GM23338 (cell line): ENCODE measurements around the gene FBXW2. TPM values are rescaled to one million over a fixed set of nuclear protein-coding genes. Genes with fewer than 3 reads are reported as not detected.

Experiments
- ATAC-seq: fragments of 200-7000 bp; cut with Tn5 transposase; 3 replicates; pipeline ENCODE4 v1.9.1; 2020
- DNase-seq: peaks from one replicate; pipeline ENCODE4 v3.0.0-alpha.2; 2015; ENCODE audit warnings: low spot score
- H2AFZ ChIP-seq: fragments of 200-600 bp; sonication (generic); 2 replicates; pipeline ENCODE4 v1.8.0; 2016; ENCODE audit warnings: antibody characterized with exemption, mild to moderate bottlenecking, moderate library complexity
- H3F3A ChIP-seq: fragments of 200-600 bp; sonication (generic); replicated peaks from 2 replicates; pipeline ENCODE4 v1.8.0; 2017; ENCODE audit warnings: antibody characterized with exemption, mixed run types, low read depth
- H3K27ac ChIP-seq: fragments of 200-600 bp; sonication (generic); 2 replicates; pipeline ENCODE4 v1.6.1; 2016; ENCODE audit warnings: low read depth
- H3K27me3 ChIP-seq: fragments of 200-600 bp; sonication (generic); 2 replicates; pipeline ENCODE4 v1.8.0; 2016; ENCODE audit warnings: mild to moderate bottlenecking, mixed run types, moderate library complexity; ENCODE audit not compliant: insufficient read depth
- H3K36me3 ChIP-seq: fragments of 200-600 bp; sonication (generic); 2 replicates; pipeline ENCODE4 v1.8.0; 2016; ENCODE audit warnings: mild to moderate bottlenecking; ENCODE audit not compliant: insufficient read depth
- H3K4me1 ChIP-seq: fragments of 200-600 bp; sonication (generic); 2 replicates; pipeline ENCODE4 v1.8.0; 2016; ENCODE audit warnings: mild to moderate bottlenecking, moderate library complexity; ENCODE audit not compliant: insufficient read depth
- H3K4me2 ChIP-seq: fragments of 200-600 bp; sonication (generic); 2 replicates; pipeline ENCODE4 v1.7.1; 2017; ENCODE audit warnings: mixed run types
- H3K4me3 ChIP-seq: fragments of 200-600 bp; sonication (generic); 2 replicates; pipeline ENCODE4 v1.6.1; 2016; ENCODE audit warnings: mixed run types
- H3K79me2 ChIP-seq: fragments of 200-600 bp; sonication (generic); replicated peaks from 2 replicates; pipeline ENCODE4 v1.8.0; 2017; ENCODE audit warnings: mild to moderate bottlenecking; ENCODE audit not compliant: insufficient read depth
- H3K9me2 ChIP-seq: fragments of 200-600 bp; sonication (generic); 2 replicates; pipeline ENCODE4 v1.8.0; 2017; ENCODE audit not compliant: insufficient read depth
- H4K20me1 ChIP-seq: fragments of 200-600 bp; sonication (generic); replicated peaks from 2 replicates; pipeline ENCODE4 v1.8.0; 2017; ENCODE audit warnings: mild to moderate bottlenecking; ENCODE audit not compliant: insufficient read depth
- H3K27ac Mint-ChIP-seq: 2 replicates; pipeline ENCODE4 v1.8.0; 2020; ENCODE audit warnings: inconsistent platforms, mild to moderate bottlenecking, moderate library complexity, mixed read lengths
- H3K27me3 Mint-ChIP-seq: 3 replicates; pipeline ENCODE4 v1.8.0; 2022; ENCODE audit warnings: low read depth, mild to moderate bottlenecking, moderate library complexity, mixed read lengths, inconsistent platforms; ENCODE audit not compliant: insufficient read depth, poor library complexity
- H3K36me3 Mint-ChIP-seq: 3 replicates; pipeline ENCODE4 v1.8.0; 2021; ENCODE audit warnings: low read depth, mild to moderate bottlenecking, inconsistent platforms, moderate library complexity, mixed read lengths
- H3K4me1 Mint-ChIP-seq: 3 replicates; pipeline ENCODE4 v1.8.0; 2020; ENCODE audit warnings: mild to moderate bottlenecking, inconsistent platforms, mixed read lengths
- H3K4me3 Mint-ChIP-seq: 3 replicates; pipeline ENCODE4 v1.8.0; 2021; ENCODE audit warnings: moderate library complexity, mild to moderate bottlenecking, inconsistent platforms, mixed read lengths
- H3K9me3 Mint-ChIP-seq: 3 replicates; pipeline ENCODE4 v1.8.0; 2020; ENCODE audit warnings: moderate library complexity, mild to moderate bottlenecking, inconsistent platforms, mixed read lengths
- CREB1 ChIP-seq: fragments of 250-450 bp; sonication (Bioruptor Pico); IDR thresholded peaks from 2 replicates; pipeline ENCODE4 v1.5.0; 2020; ENCODE audit warnings: low read depth, mild to moderate bottlenecking, moderate library complexity
- CTCF ChIP-seq, 2 experiments: fragments of 200-600 bp in 1 of 2; sonication (generic) in 1 of 2; conservative IDR thresholded peaks; 2 replicates each; pipeline versions ENCODE4 v1.5.1 to v1.6.1; 2016 to 2017; ENCODE audit warnings: antibody characterized with exemption in 2 of 2, low read depth in 2 of 2, mild to moderate bottlenecking in 2 of 2, moderate library complexity in 1 of 2
- EZH2 ChIP-seq: fragments of 200-600 bp; sonication (generic); IDR thresholded peaks from one replicate; pipeline ENCODE4 v1.8.0; 2017; ENCODE audit warnings: antibody characterized with exemption, mild to moderate bottlenecking, low read depth; ENCODE audit not compliant: unreplicated experiment
- EZH2phosphoT487 ChIP-seq: fragments of 200-600 bp; sonication (generic); IDR thresholded peaks from one replicate; pipeline ENCODE4 v1.8.1; 2018; ENCODE audit warnings: antibody characterized with exemption; ENCODE audit not compliant: unreplicated experiment
- JUNB ChIP-seq: IDR thresholded peaks from one replicate; pipeline ENCODE4 v1.6.1; 2016; ENCODE audit warnings: antibody characterized with exemption; ENCODE audit not compliant: unreplicated experiment
- NANOG ChIP-seq: IDR thresholded peaks from 2 replicates; pipeline ENCODE4 v1.6.1; 2016; ENCODE audit warnings: antibody characterized with exemption, borderline replicate concordance
- POLR2AphosphoS5 ChIP-seq: IDR thresholded peaks from 2 replicates; pipeline ENCODE4 v1.6.1; 2016; ENCODE audit warnings: antibody characterized with exemption, low read depth
- STAT1 ChIP-seq: IDR thresholded peaks from one replicate; pipeline ENCODE4 v1.6.1; 2016; ENCODE audit warnings: antibody characterized with exemption; ENCODE audit not compliant: unreplicated experiment
- ZNF462 ChIP-seq: fragments of 250-450 bp; sonication (Bioruptor Pico); IDR thresholded peaks from 2 replicates; pipeline ENCODE4 v1.5.0; 2020; ENCODE audit warnings: mild to moderate bottlenecking, moderate library complexity
- polyA plus RNA-seq: library from polyadenylated mRNA; unstranded; fragments of >200 nt; fragmentation: Nextera tagmentation; extraction: Ambion mirVana; gene quantifications from 2 replicates; pipeline ENCODE4 v1.2.1, GENCODE V29; 2016
- total RNA-seq: library from RNA; depleted of rRNA; stranded (reverse); fragments of >200 nt; shearing (Covaris generic); gene quantifications from 2 replicates; pipeline ENCODE4 v1.2.3, GENCODE V29; 2014
- TF ChIP-seq, protein P1 (sequence below): IDR thresholded peaks from one replicate; pipeline ENCODE4 v1.6.1; 2018; ENCODE audit warnings: antibody characterized with exemption; ENCODE audit not compliant: unreplicated experiment
- TF ChIP-seq, protein P2 (sequence below): IDR thresholded peaks from 2 replicates; pipeline ENCODE4 v1.6.1; 2016; ENCODE audit warnings: antibody characterized with exemption

Gene FBXW2
- total and polyA plus RNA-seq, 2 experiments from 2014 or later, result 10.0 to 55.2 TPM

GRCh38 chr9:120710110-120710981 is 82.9 kb downstream of the FBXW2 start:
- H4K20me1 ChIP-seq, result peaks cover 9% of the 10 kb centered on the region
- H3K4me2 ChIP-seq, result no peak overlapping the region
- Mint-ChIP-seq H3K4me1 (peaks cover 11% of the 10 kb centered on the region; the same call in 2 of the 3 replicates), H3K4me3 (no peak overlapping the region), H3K27ac (no peak overlapping the region), H3K27me3 (peaks cover 20% of the 10 kb centered on the region), H3K36me3 (no peaks in the 10 kb centered on the region), H3K9me3 (no peaks in the 10 kb centered on the region)
- H3K27ac ChIP-seq, result no peak overlapping the region
- 0 out of 2 replicates have a peak, but pooled peaks cover 5% of the 10 kb centered on the region for H3K79me2 ChIP-seq
- TF ChIP-seq ZNF462 (no peak), NANOG (no peak), EZH2phosphoT487 (no peak), POLR2AphosphoS5 (no peak), JUNB (no peak), CREB1 (no peak), CTCF (conservative IDR thresholded peaks at IDR 0.05; ENCODE audit: low read depth in 2 of 2) (no peak), STAT1 (no peak), EZH2 (no peak)
- TF ChIP-seq, protein P1, sequence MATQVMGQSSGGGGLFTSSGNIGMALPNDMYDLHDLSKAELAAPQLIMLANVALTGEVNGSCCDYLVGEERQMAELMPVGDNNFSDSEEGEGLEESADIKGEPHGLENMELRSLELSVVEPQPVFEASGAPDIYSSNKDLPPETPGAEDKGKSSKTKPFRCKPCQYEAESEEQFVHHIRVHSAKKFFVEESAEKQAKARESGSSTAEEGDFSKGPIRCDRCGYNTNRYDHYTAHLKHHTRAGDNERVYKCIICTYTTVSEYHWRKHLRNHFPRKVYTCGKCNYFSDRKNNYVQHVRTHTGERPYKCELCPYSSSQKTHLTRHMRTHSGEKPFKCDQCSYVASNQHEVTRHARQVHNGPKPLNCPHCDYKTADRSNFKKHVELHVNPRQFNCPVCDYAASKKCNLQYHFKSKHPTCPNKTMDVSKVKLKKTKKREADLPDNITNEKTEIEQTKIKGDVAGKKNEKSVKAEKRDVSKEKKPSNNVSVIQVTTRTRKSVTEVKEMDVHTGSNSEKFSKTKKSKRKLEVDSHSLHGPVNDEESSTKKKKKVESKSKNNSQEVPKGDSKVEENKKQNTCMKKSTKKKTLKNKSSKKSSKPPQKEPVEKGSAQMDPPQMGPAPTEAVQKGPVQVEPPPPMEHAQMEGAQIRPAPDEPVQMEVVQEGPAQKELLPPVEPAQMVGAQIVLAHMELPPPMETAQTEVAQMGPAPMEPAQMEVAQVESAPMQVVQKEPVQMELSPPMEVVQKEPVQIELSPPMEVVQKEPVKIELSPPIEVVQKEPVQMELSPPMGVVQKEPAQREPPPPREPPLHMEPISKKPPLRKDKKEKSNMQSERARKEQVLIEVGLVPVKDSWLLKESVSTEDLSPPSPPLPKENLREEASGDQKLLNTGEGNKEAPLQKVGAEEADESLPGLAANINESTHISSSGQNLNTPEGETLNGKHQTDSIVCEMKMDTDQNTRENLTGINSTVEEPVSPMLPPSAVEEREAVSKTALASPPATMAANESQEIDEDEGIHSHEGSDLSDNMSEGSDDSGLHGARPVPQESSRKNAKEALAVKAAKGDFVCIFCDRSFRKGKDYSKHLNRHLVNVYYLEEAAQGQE, result no peak
- TF ChIP-seq, protein P2, sequence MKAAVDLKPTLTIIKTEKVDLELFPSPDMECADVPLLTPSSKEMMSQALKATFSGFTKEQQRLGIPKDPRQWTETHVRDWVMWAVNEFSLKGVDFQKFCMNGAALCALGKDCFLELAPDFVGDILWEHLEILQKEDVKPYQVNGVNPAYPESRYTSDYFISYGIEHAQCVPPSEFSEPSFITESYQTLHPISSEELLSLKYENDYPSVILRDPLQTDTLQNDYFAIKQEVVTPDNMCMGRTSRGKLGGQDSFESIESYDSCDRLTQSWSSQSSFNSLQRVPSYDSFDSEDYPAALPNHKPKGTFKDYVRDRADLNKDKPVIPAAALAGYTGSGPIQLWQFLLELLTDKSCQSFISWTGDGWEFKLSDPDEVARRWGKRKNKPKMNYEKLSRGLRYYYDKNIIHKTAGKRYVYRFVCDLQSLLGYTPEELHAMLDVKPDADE, result no peak
- H3K9me2 ChIP-seq, result no peaks in the 10 kb centered on the region
- H2AFZ ChIP-seq, result no peak overlapping the region
- no peak for ATAC-seq
- DNase-seq, result peak; percentile 23
- no peaks in the 10 kb centered on the region for H3F3A ChIP-seq
- no peaks in the 10 kb centered on the region for H3K36me3 ChIP-seq
- H3K27me3 ChIP-seq, result peaks cover 24% of the 10 kb centered on the region
- H3K4me3 ChIP-seq, result no peak overlapping the region
- H3K4me1 ChIP-seq, result peaks cover 4% of the 10 kb centered on the region; the same call in 1 of the 2 replicates
